ENCODE data around the gene CCDC154.
A peak's percentile ranks its signal among the peaks of the same experiment; 100 is the strongest.

Gene CCDC154

DNA sequence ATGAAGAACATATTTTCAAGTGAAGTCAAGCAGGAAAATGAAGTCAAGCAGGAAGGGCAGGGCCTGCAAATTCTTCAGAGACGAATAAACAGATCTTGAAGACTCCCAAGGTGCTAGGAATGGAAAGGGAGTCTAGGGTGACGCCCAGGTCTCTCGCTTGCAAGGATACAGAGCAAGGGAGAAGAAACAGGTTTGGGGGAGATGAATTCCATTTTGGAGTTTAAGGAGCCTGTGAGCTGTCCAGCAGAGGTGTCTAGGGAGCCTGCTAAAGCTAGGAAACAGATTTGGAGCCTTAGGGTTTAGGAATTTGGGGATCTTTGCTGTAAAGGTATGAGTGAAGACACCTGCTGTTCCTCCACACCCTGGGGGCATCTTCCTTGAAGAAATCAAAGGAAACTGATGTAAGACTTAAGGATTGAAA is 27.8 kb downstream of the CCDC154 start:
- no peak overlapping the region for H3K18ac ChIP-seq (ENCODE audit: low read depth in 1 of 2, low read length in 2 of 2)
- H3K9me3 ChIP-seq (ENCODE audit: control insufficient read depth, low read length): no peaks in the 10 kb centered on the region
- H3K4ac ChIP-seq (ENCODE audit: low read depth in 1 of 2, low read length in 2 of 2): no peak overlapping the region

GRCh38 chr16:1414532-1415260 is 29.7 kb downstream of the CCDC154 start, which contains the start of gene UNKL:
TSS of gene UNKL (minus strand) at chr16:1414704. CDS start at chr16:1414691, 13 bp downstream.
- peak within 1 kb of the TSS; percentile 97 for H4K8ac ChIP-seq (ENCODE audit: low read length)
- peak within 1 kb of the TSS; percentile 87 for H3K9ac ChIP-seq (ENCODE audit: low read length)
- WGBS: 13% methylated on average over 17 of the region's 72 CpGs
- H3K4me1 ChIP-seq (ENCODE audit: control insufficient read depth, insufficient read depth, low read depth, low read length): peaks cover 19% of the 10 kb centered on the region
- peak within 1 kb of the TSS; percentile 99 for H2BK15ac ChIP-seq (ENCODE audit: low read depth, poor library complexity, severe bottlenecking)
- H2BK120ac ChIP-seq (ENCODE audit: low read depth, low read length): peak within 1 kb of the TSS; percentile 54
- H3K18ac ChIP-seq (ENCODE audit: low read depth in 1 of 2, low read length in 2 of 2): peak within 1 kb of the TSS; percentile 52 to 84
- peak within 1 kb of the TSS in 1 of 2 experiments; percentile 71 for H2BK12ac ChIP-seq (ENCODE audit: low read length in 2 of 2)
- H2AK5ac ChIP-seq (ENCODE audit: low read length, severe bottlenecking): peak within 1 kb of the TSS; percentile 27
- peak within 1 kb of the TSS in 1 of 2 experiments; percentile 46 for H3K23ac ChIP-seq (ENCODE audit: low read length in 2 of 2)
- H3K14ac ChIP-seq (ENCODE audit: low read length in 2 of 2): peak within 1 kb of the TSS in 1 of 2 experiments; percentile 97
- peaks cover 8 to 18% of the 10 kb centered on the region in 2 experiments for H3K36me3 ChIP-seq (ENCODE audit: control insufficient read depth in 1 of 2, insufficient read depth in 2 of 2, low read depth in 1 of 2, low read length in 2 of 2)
- H2BK5ac ChIP-seq (ENCODE audit: low read depth, low read length, poor library complexity, severe bottlenecking): no peak within 1 kb of the TSS
- no peaks in the 10 kb centered on the region for H3K9me3 ChIP-seq (ENCODE audit: control insufficient read depth, low read length)
- H3K27me3 ChIP-seq (ENCODE audit: control insufficient read depth in 1 of 2, insufficient read depth in 1 of 2, low read length in 2 of 2): no peaks in the 10 kb centered on the region
- peak within 1 kb of the TSS; percentile 90 to 95 for H3K4me3 ChIP-seq (ENCODE audit: insufficient read depth in 1 of 2, low read depth in 1 of 2, low read length in 2 of 2)
- peak; percentile 62 for DNase-seq
- peak within 1 kb of the TSS; percentile 91 to 95 for H3K4ac ChIP-seq (ENCODE audit: low read depth in 1 of 2, low read length in 2 of 2)
- no peak within 1 kb of the TSS for H4K91ac ChIP-seq (ENCODE audit: low read length)
- peaks cover 28% of the 10 kb centered on the region for H3K79me1 ChIP-seq (replicated peaks; ENCODE audit: low read length, poor library complexity, severe bottlenecking)
- peak within 1 kb of the TSS; percentile 30 for H3K27ac ChIP-seq (ENCODE audit: low read length, poor library complexity, severe bottlenecking)
- H3K4me2 ChIP-seq (ENCODE audit: low read length, poor library complexity, severe bottlenecking): peak within 1 kb of the TSS; percentile 94
- H2AFZ ChIP-seq (ENCODE audit: low read depth, low read length): peak within 1 kb of the TSS; percentile 93

More for the DNA sequence above, 27.8 kb downstream of the CCDC154 start:
- Histone ChIP-seq H2BK120ac (ENCODE audit: low read depth, low read length) (no peak overlapping the region), H3K4me3 (ENCODE audit: insufficient read depth in 1 of 2, low read depth in 1 of 2, low read length in 2 of 2) (no peak overlapping the region), H3K4me1 (ENCODE audit: control insufficient read depth, insufficient read depth, low read depth, low read length) (peaks cover 25% of the 10 kb centered on the region), H4K91ac (ENCODE audit: low read length) (no peak overlapping the region), H2BK5ac (ENCODE audit: low read depth, low read length, poor library complexity, severe bottlenecking) (no peak overlapping the region), H2BK15ac (ENCODE audit: low read depth, poor library complexity, severe bottlenecking) (no peak overlapping the region), H3K79me1 (replicated peaks; ENCODE audit: low read length, poor library complexity, severe bottlenecking) (peaks cover 29% of the 10 kb centered on the region), H3K14ac (ENCODE audit: low read length in 2 of 2) (no peak overlapping the region), H2BK12ac (ENCODE audit: low read length in 2 of 2) (no peak overlapping the region), H3K27me3 (ENCODE audit: control insufficient read depth in 1 of 2, insufficient read depth in 1 of 2, low read length in 2 of 2) (no peaks in the 10 kb centered on the region), H2AFZ (ENCODE audit: low read depth, low read length) (no peak overlapping the region), H3K4me2 (ENCODE audit: low read length, poor library complexity, severe bottlenecking) (no peak overlapping the region), H3K36me3 (ENCODE audit: control insufficient read depth in 1 of 2, insufficient read depth in 2 of 2, low read depth in 1 of 2, low read length in 2 of 2) (peaks cover 4 to 12% of the 10 kb centered on the region in 2 experiments), H2AK5ac (ENCODE audit: low read length, severe bottlenecking) (no peak overlapping the region), H3K9ac (ENCODE audit: low read length) (no peak overlapping the region), H3K23ac (ENCODE audit: low read length in 2 of 2) (no peak overlapping the region), H3K27ac (ENCODE audit: low read length, poor library complexity, severe bottlenecking) (no peak overlapping the region), H4K8ac (ENCODE audit: low read length) (no peak overlapping the region)
- DNase-seq: no peak
- 82% methylated on average over 3 of the region's 3 CpGs for WGBS

DNA sequence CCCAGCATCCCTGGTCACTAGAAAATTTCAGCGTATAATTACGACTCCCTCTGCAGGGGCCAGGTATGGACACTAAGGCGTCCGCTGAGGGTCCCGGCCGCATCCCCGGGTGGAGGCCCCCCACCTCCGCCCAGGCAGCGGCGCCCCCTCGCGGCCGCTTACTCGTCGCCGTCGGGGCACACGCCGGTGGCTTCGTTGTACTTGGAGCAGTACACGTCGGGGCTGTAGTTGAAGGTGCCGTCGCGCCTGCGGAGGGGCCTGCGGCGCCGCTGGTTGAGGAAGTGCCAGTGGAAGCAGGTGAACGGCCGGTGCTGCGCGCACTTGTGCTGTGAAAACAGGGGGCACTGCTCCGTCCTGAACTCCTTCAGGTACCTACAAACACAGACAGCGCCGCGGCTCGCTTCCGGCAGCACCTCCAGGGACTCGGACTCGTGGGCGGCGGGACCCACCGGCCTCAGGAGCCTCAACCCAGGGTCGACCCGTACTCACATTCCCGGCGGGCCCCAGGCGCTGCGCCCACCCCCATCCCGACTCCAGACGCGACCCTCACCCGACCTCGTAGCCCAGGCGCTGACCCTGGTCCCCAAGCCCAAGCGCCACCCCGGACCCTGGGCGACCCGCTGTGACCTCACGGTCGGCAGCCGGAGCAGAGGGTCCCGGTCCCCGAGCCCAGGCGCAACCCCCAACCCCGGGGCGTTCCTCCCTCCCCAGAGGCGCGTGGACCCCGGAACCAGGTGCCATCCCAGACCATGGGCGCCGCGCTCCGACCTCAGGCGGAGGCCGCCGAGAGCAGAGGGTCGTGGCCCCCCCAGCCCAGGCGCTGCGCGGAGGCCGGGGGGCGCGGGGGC is 30.4 kb downstream of the CCDC154 start:
- Histone ChIP-seq H3K23ac (ENCODE audit: low read length in 2 of 2) (peak overlapping the region in 1 of 2 experiments; percentile 46), H3K4me3 (ENCODE audit: insufficient read depth in 1 of 2, low read depth in 1 of 2, low read length in 2 of 2) (peak overlapping the region; percentile 90 to 95), H2BK12ac (ENCODE audit: low read length in 2 of 2) (peak overlapping the region in 1 of 2 experiments; percentile 71), H2BK15ac (ENCODE audit: low read depth, poor library complexity, severe bottlenecking) (peak overlapping the region; percentile 99), H3K9me3 (ENCODE audit: control insufficient read depth, low read length) (no peaks in the 10 kb centered on the region), H4K91ac (ENCODE audit: low read length) (no peak overlapping the region), H3K4me2 (ENCODE audit: low read length, poor library complexity, severe bottlenecking) (peak overlapping the region; percentile 94), H2BK120ac (ENCODE audit: low read depth, low read length) (peak overlapping the region; percentile 54), H3K18ac (ENCODE audit: low read depth in 1 of 2, low read length in 2 of 2) (peak overlapping the region; percentile 52 to 84), H3K27me3 (ENCODE audit: control insufficient read depth in 1 of 2, insufficient read depth in 1 of 2, low read length in 2 of 2) (no peaks in the 10 kb centered on the region), H3K9ac (ENCODE audit: low read length) (peak overlapping the region; percentile 87), H2AK5ac (ENCODE audit: low read length, severe bottlenecking) (no peak overlapping the region), H3K14ac (ENCODE audit: low read length in 2 of 2) (peak overlapping the region in 1 of 2 experiments; percentile 97), H2BK5ac (ENCODE audit: low read depth, low read length, poor library complexity, severe bottlenecking) (no peak overlapping the region), H3K4me1 (ENCODE audit: control insufficient read depth, insufficient read depth, low read depth, low read length) (peaks cover 17% of the 10 kb centered on the region), H3K4ac (ENCODE audit: low read depth in 1 of 2, low read length in 2 of 2) (peak overlapping the region; percentile 91 to 95), H2AFZ (ENCODE audit: low read depth, low read length) (peak overlapping the region; percentile 93), H4K8ac (ENCODE audit: low read length) (peak overlapping the region; percentile 93), H3K27ac (ENCODE audit: low read length, poor library complexity, severe bottlenecking) (no peak overlapping the region), H3K79me1 (replicated peaks; ENCODE audit: low read length, poor library complexity, severe bottlenecking) (peaks cover 27% of the 10 kb centered on the region), H3K36me3 (ENCODE audit: control insufficient read depth in 1 of 2, insufficient read depth in 2 of 2, low read depth in 1 of 2, low read length in 2 of 2) (peaks cover 8 to 18% of the 10 kb centered on the region in 2 experiments)
- WGBS: 9% methylated on average over 60 of the region's 85 CpGs
- DNase-seq: peak; percentile 58

- no peak overlapping the region for H2BK15ac ChIP-seq (ENCODE audit: low read depth, poor library complexity, severe bottlenecking)
- H3K79me1 ChIP-seq (replicated peaks; ENCODE audit: low read length, poor library complexity, severe bottlenecking): peaks cover 29% of the 10 kb centered on the region
- H3K18ac ChIP-seq (ENCODE audit: low read depth in 1 of 2, low read length in 2 of 2): no peak overlapping the region
- no peak overlapping the region for H2BK12ac ChIP-seq (ENCODE audit: low read length in 2 of 2)
- H3K4me2 ChIP-seq (ENCODE audit: low read length, poor library complexity, severe bottlenecking): no peak overlapping the region
- no peak overlapping the region for H3K27ac ChIP-seq (ENCODE audit: low read length, poor library complexity, severe bottlenecking)
- no peak overlapping the region for H2BK5ac ChIP-seq (ENCODE audit: low read depth, low read length, poor library complexity, severe bottlenecking)
- peaks cover 20% of the 10 kb centered on the region for H3K4me1 ChIP-seq (ENCODE audit: control insufficient read depth, insufficient read depth, low read depth, low read length)
- WGBS: 96% methylated on average over 2 of the region's 2 CpGs
- no peak overlapping the region for H3K14ac ChIP-seq (ENCODE audit: low read length in 2 of 2)
- no peak overlapping the region for H2BK120ac ChIP-seq (ENCODE audit: low read depth, low read length)
- no peak overlapping the region for H3K4me3 ChIP-seq (ENCODE audit: insufficient read depth in 1 of 2, low read depth in 1 of 2, low read length in 2 of 2)
- no peak for DNase-seq
- H3K9ac ChIP-seq (ENCODE audit: low read length): no peak overlapping the region
- H3K9me3 ChIP-seq (ENCODE audit: control insufficient read depth, low read length): no peaks in the 10 kb centered on the region
- no peaks in the 10 kb centered on the region for H3K27me3 ChIP-seq (ENCODE audit: control insufficient read depth in 1 of 2, insufficient read depth in 1 of 2, low read length in 2 of 2)
- H4K8ac ChIP-seq (ENCODE audit: low read length): no peak overlapping the region
- no peak overlapping the region for H4K91ac ChIP-seq (ENCODE audit: low read length)
- no peak overlapping the region for H3K23ac ChIP-seq (ENCODE audit: low read length in 2 of 2)
- H2AK5ac ChIP-seq (ENCODE audit: low read length, severe bottlenecking): no peak overlapping the region
- H2AFZ ChIP-seq (ENCODE audit: low read depth, low read length): no peak overlapping the region
- no peak overlapping the region for H3K4ac ChIP-seq (ENCODE audit: low read depth in 1 of 2, low read length in 2 of 2)
- H3K36me3 ChIP-seq (ENCODE audit: control insufficient read depth in 1 of 2, insufficient read depth in 2 of 2, low read depth in 1 of 2, low read length in 2 of 2): peaks cover 3 to 14% of the 10 kb centered on the region in 2 experiments
These were observed 31.5 kb downstream of the CCDC154 start for GRCh38 chr16:1412847-1413246.

All from mesenchymal stem cell (in vitro differentiated cells and primary cell).